ENCODE measurements around the gene SLIT3.

Gene SLIT3

GRCh38 chr5:169290895-169291294 is 10.0 kb downstream of the SLIT3 start:
- Histone ChIP-seq H4K20me1 (ENCODE audit: insufficient read depth, low read length) (no peaks in the 10 kb centered on the region), H2AFZ (ENCODE audit: low read depth, low read length) (no peak overlapping the region), H3K36me3 (replicated peaks; ENCODE audit: low read depth, low read length) (no peaks in the 10 kb centered on the region), H3K27ac (ENCODE audit: low read length) (no peak overlapping the region), H3K4me1 (ENCODE audit: low read length) (no peaks in the 10 kb centered on the region), H3K9ac (ENCODE audit: low read length) (no peak overlapping the region), H3K4me2 (ENCODE audit: low read length) (no peak overlapping the region), H3K4me3 (ENCODE audit: low read length) (no peak overlapping the region), H3K79me2 (ENCODE audit: low read length) (no peaks in the 10 kb centered on the region), H3K9me3 (ENCODE audit: insufficient read depth, low read length) (no peaks in the 10 kb centered on the region), H3K27me3 (ENCODE audit: low read depth, low read length) (peaks cover 38% of the 10 kb centered on the region)
- TF ChIP-seq, protein P1, sequence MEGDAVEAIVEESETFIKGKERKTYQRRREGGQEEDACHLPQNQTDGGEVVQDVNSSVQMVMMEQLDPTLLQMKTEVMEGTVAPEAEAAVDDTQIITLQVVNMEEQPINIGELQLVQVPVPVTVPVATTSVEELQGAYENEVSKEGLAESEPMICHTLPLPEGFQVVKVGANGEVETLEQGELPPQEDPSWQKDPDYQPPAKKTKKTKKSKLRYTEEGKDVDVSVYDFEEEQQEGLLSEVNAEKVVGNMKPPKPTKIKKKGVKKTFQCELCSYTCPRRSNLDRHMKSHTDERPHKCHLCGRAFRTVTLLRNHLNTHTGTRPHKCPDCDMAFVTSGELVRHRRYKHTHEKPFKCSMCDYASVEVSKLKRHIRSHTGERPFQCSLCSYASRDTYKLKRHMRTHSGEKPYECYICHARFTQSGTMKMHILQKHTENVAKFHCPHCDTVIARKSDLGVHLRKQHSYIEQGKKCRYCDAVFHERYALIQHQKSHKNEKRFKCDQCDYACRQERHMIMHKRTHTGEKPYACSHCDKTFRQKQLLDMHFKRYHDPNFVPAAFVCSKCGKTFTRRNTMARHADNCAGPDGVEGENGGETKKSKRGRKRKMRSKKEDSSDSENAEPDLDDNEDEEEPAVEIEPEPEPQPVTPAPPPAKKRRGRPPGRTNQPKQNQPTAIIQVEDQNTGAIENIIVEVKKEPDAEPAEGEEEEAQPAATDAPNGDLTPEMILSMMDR (IDR thresholded peaks at IDR 0.05; ENCODE audit: low read depth, low read length) = no peak
- TF ChIP-seq EZH2phosphoT487 (IDR thresholded peaks at IDR 0.05; ENCODE audit: low read depth) = no peak

GRCh38 chr5:169289520-169289919 is 11.4 kb downstream of the SLIT3 start:
- Histone ChIP-seq H3K9ac (ENCODE audit: low read length) (no peak overlapping the region), H3K4me2 (ENCODE audit: low read length) (no peak overlapping the region), H3K27ac (ENCODE audit: low read length) (no peak overlapping the region), H2AFZ (ENCODE audit: low read depth, low read length) (no peak overlapping the region), H3K36me3 (replicated peaks; ENCODE audit: low read depth, low read length) (no peaks in the 10 kb centered on the region), H3K4me3 (ENCODE audit: low read length) (no peak overlapping the region), H3K9me3 (ENCODE audit: insufficient read depth, low read length) (no peaks in the 10 kb centered on the region), H3K4me1 (ENCODE audit: low read length) (no peaks in the 10 kb centered on the region), H3K27me3 (ENCODE audit: low read depth, low read length) (peaks cover 46% of the 10 kb centered on the region), H4K20me1 (ENCODE audit: insufficient read depth, low read length) (no peaks in the 10 kb centered on the region), H3K79me2 (ENCODE audit: low read length) (no peaks in the 10 kb centered on the region)
- TF ChIP-seq EZH2phosphoT487 (IDR thresholded peaks at IDR 0.05; ENCODE audit: low read depth) = no peak
- TF ChIP-seq, protein P1 (IDR thresholded peaks at IDR 0.05; ENCODE audit: low read depth, low read length) = peak; percentile 12; the same call in 1 of the 2 replicates

DNA sequence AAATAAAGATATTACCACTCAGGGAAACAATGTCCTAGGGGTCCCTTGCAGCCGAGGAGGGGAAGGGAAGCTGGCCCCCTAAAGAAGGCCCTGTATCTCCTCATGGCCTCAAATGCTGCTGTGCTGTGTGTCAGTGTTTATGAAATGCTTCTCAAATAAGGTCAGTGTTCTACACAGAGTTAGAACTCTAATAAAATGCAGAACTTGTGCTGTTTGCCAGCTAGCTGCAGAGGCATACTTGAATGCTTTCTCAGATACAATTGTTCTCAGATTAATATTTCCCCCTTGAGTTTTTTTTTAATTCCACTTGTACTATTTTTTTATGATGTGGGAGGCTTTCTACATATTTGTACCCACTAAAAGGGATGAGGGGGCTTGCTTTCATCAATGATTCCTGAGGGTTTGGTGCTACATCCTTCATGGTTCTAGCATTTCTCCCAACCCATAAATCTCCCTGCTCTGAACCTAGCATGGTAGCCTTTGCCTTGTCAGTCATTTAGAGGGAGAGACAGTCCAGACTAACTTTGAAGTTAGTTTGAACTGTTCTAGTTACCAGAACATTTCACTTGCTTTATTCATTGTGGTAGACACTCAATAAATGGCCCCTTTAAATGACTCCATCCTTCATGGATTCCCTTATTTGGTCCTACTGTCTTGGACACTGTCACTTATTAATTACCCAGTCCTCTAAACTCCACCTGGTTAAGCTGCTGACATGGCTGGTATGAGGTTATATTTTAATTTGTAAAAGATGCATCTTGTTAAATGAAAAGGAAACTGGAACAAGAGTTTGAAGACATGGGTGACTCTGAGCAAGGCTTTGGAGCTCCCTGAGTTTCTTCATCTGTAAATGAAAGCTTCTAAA is 12.6 kb downstream of the SLIT3 start:
- H3K4me2 ChIP-seq (ENCODE audit: low read length) = no peak overlapping the region
- H3K9ac ChIP-seq (ENCODE audit: low read length) = no peak overlapping the region
- H3K27me3 ChIP-seq (ENCODE audit: low read depth, low read length) = peaks cover 57% of the 10 kb centered on the region
- no peaks in the 10 kb centered on the region for H3K9me3 ChIP-seq (ENCODE audit: insufficient read depth, low read length)
- no peak overlapping the region for H2AFZ ChIP-seq (ENCODE audit: low read depth, low read length)
- H3K27ac ChIP-seq (ENCODE audit: low read length) = no peak overlapping the region
- H3K4me3 ChIP-seq (ENCODE audit: low read length) = no peak overlapping the region
- no peaks in the 10 kb centered on the region for H3K4me1 ChIP-seq (ENCODE audit: low read length)
- H4K20me1 ChIP-seq (ENCODE audit: insufficient read depth, low read length) = no peaks in the 10 kb centered on the region
- H3K79me2 ChIP-seq (ENCODE audit: low read length) = no peaks in the 10 kb centered on the region
- TF ChIP-seq EZH2phosphoT487 (IDR thresholded peaks at IDR 0.05; ENCODE audit: low read depth) = no peak
- TF ChIP-seq, protein P1 (IDR thresholded peaks at IDR 0.05; ENCODE audit: low read depth, low read length) = no peak
- no peaks in the 10 kb centered on the region for H3K36me3 ChIP-seq (replicated peaks; ENCODE audit: low read depth, low read length)

GRCh38 chr5:169287529-169287928 is 13.4 kb downstream of the SLIT3 start:
- Histone ChIP-seq H3K9me3 (ENCODE audit: insufficient read depth, low read length) (no peaks in the 10 kb centered on the region), H3K4me2 (ENCODE audit: low read length) (no peak overlapping the region), H3K4me3 (ENCODE audit: low read length) (no peak overlapping the region), H3K79me2 (ENCODE audit: low read length) (no peaks in the 10 kb centered on the region), H4K20me1 (ENCODE audit: insufficient read depth, low read length) (no peaks in the 10 kb centered on the region), H3K4me1 (ENCODE audit: low read length) (no peaks in the 10 kb centered on the region), H2AFZ (ENCODE audit: low read depth, low read length) (no peak overlapping the region), H3K36me3 (replicated peaks; ENCODE audit: low read depth, low read length) (no peaks in the 10 kb centered on the region), H3K9ac (ENCODE audit: low read length) (no peak overlapping the region), H3K27ac (ENCODE audit: low read length) (no peak overlapping the region), H3K27me3 (ENCODE audit: low read depth, low read length) (peaks cover 63% of the 10 kb centered on the region)
- TF ChIP-seq, protein P1 (IDR thresholded peaks at IDR 0.05; ENCODE audit: low read depth, low read length) = no peak
- no peak for TF ChIP-seq EZH2phosphoT487 (IDR thresholded peaks at IDR 0.05; ENCODE audit: low read depth)
